Measurements from ENCODE around the gene CCDC142.
"Not testable (repeated sequence)": the region's sequence is repeated elsewhere in the genome, so short reads cannot be mapped to it uniquely, and the experiment has no call there.

The CCDC142 gene

DNA sequence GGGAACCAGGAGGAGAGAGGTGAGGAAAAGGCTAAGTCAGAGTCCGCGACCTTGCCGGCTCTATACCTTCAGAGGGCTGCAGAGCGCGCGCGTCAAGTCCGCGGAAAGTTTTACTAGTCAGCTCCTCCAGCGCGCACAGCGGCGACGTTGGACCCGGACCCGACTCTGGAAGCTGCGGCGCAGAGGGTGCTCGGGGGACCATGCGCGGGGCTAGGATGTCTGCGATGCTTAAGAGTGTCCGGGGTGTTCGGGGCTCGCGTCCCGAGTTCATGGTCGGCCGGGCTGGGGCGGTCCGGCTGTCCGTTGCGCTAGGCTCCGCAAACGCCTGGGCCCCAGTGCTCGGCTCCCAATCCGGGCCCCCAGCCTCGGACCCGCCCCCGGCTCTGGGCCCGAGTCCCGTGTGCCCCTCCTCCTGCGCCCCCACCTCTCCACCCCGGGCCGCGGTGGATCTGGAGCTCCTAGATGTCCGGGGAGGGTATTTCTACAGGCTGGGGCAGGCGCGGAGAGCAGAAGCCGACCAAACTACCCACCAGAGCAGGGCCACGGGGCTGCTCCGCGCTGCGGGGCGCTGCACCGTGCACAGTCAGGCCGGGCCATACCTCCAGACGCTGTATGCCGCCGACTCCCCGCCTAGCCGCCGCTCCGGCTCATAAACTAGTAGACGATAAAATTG lies 16.6 kb upstream of the CCDC142 start, which contains the start of gene LBX2:
Gene LBX2, minus strand, starts transcription at position 337 of the 673 bp plus-strand sequence. Its CDS starts 66 bp downstream, at position 271.
- no peak for FAIRE-seq

DNA sequence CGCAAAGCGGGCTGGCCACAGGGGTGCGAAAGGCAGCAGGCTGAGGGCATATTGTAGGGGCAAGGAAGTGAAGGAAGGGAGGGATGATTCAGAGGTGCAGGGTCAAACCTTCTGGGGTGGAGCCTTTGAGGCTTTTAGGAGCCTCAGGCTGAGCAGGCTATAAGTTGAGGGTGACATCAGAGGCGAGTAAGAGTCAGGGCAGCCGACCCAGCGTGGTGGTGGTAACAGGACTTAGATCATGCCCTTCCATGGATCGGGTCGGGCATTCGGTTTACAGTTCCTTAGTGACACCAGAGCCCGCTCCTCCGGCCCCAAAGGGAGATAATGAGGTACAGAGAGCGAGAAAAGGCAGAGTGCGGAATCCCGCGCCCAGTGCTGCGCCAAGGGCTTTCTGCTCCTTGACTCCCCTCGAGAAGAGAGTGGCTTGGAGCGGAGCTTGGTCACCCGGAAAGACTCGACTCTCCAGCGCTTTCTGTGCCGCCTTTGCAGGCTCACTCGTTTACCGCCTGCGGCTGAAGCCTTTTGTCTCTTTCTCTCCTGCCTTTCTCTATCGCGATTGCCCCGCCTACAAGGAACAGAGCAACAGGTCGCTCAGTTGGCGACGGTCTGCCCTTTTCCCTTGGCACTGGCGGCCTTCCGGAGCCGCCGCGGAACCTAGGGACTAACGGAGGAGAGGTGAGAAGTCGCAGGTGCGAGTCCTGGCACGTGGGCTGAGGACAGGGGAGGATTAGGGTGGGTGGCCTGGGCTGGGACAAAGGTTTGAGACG lies 15.9 kb upstream of the CCDC142 start:
- FAIRE-seq = no peak

DNA sequence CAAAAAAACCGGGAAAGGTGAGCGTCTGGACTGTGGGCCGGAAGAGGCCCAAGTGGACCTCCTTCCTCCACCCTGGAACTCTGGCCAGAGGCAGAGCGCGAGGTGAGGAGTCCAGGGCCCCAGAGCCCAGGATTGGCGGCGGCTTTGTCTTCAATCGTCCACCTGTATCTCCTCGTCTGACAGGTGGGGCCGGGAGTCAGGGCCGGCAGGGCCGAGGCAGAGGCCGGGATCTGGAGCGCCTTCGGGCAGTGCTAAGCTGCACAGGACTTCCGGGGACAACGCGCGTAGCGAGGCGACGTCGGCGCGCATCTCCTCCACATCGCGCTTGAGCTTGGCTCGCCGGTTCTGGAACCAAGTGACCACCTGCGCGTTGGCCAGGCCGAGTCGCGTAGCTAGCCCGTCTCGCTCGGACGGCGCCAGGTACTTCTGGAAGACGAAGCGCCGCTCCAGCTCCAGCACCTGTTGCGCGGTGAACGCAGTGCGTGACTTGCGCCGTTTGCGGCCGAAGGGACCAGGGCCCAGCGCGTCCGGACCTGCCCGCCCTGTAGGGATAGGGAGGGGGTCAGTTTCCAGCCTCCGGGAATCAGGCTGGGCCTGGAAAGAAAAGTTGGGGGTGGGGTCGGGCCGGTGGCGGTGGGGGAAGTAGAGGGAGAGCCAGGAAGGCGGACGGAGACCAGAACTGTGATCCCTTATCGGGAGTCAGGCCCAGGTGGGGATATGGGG lies 15.1 kb upstream of the CCDC142 start:
- FAIRE-seq = no peak

DNA sequence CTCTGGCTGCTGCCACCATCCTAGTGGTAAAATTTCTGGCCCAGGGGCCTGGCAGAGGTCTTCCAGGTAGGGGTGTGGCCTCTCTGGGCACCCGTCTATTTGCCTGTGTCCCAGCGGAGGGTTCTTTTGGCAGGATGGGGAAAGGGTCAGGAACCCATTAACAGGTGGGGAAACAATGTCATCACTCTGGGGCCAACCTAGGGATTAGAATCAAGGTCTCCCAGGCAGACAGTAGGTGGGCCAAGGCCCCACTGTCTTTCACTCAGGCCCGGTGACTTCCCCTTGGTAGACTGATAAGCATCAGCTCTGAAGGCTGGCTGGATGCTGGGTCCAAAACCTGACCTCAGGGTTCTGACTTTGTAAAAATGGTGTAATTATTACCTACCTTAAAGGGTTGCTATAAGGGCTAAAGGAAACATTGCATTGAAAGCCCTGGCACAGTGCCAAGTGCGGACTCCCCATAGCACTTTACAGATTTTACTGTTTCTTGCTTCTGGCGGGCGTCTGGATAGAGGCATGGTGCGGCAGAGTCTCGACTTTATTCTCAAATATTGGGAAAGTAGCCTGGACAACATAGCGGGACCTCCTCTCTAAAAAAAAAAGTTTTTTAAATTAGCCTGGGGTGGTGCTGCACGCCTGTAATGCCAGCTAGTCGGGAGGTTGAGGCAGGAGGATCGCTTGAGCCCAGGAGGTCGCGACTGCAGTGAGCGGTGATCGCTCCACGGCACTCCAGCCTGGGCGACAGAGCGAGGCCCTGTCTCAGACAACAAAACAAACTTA lies 14.4 kb upstream of the CCDC142 start:
- no peak for FAIRE-seq

DNA sequence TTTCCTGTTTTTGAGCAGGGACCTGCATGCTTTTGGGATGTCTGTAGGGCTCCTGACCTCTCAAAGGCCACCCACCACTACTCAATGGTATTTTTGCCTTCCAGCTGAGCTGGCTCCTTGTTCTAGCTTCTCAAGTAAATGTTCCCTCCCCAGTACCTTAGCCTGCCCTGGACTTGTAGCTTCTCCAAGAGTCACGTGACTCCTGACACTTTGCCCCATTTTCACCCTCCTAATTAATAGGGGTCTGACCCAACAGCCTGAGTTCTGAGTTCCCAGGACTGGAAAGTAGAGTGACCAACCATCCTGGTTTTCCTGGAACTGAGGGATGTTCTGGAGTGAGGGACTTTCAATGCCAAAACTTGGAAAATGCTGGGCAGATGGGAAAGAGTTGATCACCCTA lies 12.6 kb upstream of the CCDC142 start:
- no peak for FAIRE-seq

DNA sequence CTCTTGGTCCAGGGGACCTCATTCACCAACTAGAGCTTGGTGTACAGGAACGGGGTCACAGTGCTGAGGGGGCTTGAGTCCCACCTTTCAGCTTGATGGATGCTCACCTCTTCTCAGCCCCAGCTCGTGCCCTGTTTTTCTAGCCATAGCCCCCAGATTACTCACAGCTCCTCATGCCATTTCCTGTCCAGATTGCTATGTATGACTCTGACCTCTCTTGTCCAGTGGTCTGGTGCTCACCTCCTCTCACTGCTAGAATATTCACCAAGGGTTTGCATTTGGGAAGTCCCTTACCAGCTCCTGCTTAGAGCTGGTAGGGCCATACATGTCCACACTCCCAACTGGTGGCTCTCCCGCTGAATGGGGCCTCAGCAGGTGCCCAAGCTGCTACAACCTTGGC lies 10.7 kb upstream of the CCDC142 start:
- FAIRE-seq = no peak

DNA sequence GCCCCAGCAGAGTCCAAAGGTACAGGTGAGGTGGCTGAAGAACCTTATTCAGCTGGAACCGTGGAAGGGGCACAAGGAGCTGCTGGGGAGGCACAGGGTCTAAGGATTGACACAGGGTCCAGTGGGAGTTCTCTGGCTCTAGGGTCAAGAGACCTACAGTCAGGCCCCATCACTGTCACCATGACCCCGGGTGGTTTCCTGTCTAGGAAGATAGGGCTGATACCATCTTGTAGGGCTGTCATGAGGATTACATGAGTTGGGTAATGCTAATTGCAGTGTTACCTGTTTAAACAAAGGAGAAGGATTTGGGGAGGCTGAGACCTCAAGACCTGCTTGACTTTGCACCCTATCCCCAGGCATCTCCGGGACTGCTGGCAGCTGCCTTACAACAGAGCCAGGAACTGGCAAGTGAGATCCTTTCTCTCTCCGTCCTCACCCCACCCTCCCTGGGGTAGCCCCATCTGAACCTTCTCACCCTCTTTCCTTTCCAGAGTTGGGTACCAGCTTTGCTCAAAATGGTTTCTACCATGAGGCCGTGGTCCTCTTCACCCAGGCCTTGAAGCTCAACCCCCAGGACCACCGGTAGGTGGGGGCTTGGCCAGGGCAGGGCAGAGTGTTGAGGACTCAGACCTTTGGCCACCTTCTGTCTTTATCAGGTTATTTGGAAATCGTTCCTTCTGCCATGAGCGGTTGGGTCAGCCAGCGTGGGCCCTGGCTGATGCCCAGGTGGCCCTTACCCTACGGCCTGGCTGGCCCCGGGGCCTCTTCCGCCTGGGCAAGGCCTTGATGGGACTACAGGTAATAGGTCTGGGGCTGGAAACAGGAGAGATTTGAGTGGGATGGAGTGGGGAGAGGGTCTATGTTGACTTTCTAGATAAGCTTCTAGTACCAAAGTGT lies 9.1 kb upstream of the CCDC142 start:
- FAIRE-seq = no peak

DNA sequence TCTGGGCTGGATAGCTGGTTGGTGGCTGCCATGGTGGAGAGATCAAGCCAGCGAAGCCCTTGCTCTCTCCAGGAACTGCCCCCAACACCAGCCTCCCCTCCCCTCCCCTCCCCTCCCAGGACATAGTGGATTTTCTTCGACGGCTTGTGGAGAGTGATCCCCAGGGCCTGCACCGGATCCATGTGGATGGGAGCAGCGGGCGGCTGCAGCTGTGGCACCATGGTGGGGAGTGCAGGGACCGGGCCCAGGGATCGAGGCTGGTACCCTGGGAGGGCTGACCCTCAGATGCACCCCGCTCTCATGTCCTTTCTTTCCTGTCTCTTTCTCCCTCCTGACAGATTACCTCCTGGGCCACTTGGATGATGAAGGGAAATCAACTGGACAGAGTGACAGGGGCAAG lies 7.1 kb upstream of the CCDC142 start:
- FAIRE-seq = no peak

DNA sequence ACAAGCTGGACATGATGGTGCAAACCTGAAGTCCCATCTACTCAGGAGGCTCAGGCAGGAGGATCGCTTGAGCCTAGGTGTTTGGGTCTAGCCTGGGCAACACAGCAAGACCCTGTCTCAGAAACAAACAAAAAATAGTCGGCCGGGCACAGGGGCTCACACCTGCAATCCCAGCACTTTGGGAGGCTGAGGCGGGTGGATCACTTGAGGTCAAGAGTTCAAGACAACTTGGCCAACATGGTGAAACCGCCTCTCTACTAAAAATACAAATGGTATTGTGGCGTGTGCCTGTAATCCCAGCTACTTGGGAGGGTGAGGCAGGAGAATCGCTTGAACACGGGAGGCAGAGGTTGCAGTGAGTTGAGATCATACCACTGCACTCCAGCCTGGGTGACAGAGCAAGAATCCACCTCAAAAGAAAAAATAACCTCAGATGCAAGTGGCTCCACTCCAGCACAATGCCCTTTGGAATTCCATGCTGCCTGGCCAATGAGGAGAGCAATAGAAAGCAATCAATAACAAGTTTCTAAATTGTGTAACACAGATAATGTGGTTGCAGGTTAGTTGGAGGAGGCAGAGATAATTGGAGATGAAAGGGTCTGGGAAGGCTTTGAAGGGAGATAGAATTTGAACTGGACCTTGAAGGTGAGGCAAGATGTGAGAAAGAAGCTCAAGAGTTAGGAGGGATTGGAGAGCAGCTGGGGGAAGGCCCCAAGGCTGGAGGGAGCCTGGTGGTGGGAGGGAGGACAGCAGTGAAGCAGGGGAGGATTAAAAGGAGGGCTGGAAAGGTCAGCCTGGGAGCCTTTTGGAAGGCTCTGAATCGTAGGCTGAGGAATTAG lies 6.1 kb upstream of the CCDC142 start:
- no peak for FAIRE-seq

DNA sequence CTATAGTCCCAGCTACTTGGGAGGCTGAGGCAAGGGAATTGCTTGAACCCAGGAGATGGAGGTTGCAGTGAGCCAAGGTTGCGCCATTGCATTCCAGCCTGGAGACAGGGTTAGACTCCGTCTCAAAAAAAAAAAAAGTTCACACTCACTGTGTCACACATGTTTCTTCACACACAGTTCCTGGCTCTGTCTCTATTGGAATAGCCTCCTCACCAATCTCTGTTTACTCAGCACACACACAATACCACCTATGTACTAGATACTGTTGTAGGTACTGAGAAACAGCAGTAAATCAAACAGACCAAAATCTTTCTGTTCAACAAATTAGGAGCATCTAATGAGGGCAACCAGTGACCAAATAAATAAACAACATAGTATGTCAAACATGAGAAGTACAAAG lies 3.3 kb upstream of the CCDC142 start:
- no peak for FAIRE-seq

DNA sequence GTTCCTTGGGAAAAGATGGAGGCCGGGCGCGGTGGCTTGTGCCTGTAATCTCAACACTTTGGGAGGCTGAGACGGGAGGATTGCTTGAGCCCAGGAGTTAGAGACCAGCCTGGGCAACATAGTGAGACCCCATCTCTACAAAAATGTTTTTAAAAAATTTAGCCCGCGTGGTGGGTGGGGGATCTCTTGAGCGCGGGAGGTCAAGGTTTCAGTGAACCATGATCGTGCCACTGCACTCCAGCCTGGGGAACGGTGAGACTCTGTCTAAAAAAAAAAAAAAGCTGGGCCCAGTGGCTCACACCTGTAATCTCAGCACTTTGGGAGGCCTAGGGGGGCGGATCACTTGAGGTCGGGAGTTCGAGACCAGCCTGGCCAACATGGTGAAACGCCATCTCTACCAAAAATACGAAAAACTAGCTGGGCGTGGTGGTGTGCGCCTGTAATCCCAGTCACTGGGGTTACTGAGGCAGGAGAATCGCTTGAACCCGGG lies 922 bp upstream of the CCDC142 start:
- not testable (repeated sequence) for FAIRE-seq

DNA sequence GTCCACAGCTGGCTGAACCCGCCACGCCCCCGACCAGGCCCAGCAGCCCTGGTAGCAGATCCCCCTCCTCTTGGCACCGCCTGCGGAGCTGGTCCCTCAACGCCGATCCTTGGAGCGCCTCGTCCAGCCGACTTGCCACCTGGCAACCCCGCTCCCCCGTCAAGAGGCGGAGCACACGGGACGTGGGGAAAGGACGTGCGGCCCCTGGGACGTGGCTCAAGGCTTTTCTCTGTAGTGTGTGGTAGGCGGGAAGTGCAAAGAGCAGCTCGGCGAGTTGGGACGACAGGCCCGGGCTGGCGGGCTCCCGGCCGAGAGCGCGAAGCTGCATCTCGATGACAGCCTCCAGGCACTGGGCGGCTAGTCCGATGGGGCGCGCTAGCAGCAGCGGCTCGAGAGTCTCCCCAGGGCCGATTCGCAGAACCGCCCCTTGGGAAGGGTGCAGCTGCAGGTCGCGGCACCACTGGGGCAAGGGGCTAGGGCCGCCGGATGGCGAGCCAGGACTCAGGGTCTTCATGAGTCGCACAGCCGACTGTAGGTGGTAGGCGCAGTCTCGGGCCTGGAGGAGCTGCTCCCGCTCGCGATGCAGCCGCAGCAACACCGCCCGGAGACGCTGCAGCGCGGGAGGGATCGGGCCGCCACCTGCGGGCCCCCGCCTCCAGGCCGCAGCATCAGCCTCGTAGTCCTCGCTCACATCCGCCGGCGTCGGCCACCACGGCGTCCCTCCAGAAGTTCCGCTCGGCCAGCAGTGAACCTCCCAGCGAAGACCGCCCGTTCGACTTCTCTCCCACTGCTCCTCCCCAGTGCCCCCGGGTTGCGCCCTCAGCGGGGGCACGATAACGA lies 617 bp downstream of the CCDC142 start:
- no peak for FAIRE-seq

DNA sequence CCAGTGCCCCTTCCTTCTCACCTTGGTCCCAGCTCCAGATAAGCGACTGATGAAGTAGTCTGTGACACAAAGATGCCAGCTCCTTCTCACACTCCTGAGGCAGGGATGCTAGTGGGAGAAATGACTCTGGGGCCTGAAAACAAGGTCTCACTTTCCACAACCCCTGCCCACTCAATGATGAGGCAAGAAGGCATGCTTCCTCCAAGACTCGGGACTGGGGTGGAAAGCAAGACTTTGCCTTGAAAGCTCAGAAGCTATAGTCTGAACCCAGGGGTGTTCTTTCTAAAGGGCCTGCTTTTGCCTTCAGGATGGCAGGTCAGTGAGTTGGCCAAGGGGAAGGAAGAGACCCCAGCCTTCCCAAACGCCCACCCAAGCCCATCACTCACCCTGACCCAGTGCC lies 1.4 kb downstream of the CCDC142 start:
- FAIRE-seq = no peak

DNA sequence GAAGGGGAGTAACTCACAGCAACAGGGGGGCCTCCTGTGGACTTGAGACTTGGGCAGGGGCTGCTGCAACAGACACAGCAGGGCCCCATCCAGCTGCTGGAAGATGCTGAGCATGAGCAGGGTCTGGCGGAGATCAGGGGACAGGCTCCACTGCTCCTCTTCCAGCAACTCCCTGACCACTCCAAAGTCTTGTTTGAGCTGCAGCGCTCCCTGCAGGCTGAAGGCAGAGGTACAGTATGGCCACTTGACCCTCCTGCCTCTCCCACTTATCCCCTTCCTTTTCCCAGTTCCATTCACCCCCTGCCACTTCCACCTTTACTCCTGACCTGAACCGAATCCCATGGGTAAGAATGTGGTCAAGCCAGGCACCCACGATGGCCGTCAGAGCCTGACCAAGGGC lies 7.9 kb downstream of the CCDC142 start:
- no peak for FAIRE-seq

DNA sequence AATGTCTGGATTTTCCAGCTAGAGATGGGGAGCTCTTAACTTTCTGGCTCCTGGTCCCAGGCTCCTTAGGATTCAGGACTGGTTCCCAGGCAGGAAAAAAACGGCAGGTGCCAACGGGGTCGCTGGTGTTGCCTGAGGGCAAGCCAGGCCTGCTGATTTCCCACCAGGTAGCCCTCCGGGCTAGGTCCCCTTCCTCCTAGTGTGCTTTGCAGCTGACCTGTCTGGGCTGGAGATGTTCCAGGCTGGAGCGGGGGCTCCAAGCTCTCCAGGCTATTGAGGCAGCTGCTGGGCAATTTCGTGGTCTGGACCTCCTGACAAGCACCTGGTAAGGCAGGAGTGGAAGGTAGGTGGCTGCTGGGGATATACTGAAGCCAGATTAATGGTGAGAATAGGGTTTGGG lies 8.3 kb downstream of the CCDC142 start:
- FAIRE-seq = no peak

DNA sequence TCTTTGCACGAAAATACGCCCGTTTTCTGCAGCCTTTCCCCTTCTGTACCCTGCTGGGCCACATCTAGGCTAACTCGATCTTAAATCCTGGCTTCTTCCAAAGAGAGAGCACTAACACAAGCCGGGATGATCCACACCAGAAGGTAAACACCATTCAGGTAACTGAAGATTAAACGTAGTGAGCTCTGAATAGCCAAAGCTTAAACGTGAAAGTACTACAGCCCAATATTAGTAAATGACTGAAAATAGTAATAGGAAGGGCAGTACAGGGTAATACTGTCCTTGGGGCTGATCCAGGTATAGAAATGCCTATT lies 9.9 kb downstream of the CCDC142 start:
- no peak for FAIRE-seq

DNA sequence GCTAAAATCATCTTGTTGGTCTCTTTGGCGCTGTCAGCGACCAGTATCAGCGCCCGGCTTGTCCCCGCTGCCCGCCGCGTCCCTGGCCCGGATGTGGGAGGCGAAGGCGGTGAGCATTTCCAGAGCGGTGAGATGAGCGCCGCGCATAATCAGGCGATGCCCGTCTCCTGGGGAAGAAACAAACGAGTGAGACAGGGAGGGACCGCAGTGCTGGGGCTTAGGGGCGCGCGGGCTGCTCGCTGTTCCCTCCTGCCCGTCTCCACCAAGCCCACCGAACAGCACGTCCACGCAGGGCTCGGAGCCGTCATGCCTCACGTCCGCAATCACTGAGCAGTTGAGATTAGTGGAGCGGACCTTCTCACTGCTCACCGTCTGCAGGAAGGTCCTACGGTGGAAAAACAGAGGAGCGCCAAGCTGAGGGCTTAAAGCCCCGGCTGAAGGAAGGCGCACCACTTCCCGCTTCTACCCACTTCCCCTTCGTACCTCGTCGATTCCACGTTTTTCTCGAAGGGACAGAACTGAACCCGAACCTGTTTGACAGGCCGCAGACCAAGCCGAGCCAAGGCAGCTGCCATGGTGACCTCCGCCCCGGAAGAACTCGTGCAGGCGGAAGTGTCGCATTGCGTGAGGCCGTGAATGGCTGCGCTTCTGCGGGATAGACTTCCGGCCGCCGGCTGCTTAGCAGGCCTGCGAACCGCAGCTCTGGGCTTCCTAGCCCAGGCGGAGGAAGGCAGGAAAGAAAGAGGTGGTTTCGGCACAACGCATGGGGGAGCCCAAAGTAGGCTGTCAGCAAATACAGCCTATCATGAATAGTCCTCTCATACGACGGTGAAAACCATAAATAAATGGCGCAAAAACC lies 10.5 kb downstream of the CCDC142 start, which contains the start of gene MRPL53:
Gene MRPL53, minus strand, starts transcription at position 595 of the 859 bp plus-strand sequence. Its CDS starts 20 bp downstream, at position 575.
- no peak for FAIRE-seq

DNA sequence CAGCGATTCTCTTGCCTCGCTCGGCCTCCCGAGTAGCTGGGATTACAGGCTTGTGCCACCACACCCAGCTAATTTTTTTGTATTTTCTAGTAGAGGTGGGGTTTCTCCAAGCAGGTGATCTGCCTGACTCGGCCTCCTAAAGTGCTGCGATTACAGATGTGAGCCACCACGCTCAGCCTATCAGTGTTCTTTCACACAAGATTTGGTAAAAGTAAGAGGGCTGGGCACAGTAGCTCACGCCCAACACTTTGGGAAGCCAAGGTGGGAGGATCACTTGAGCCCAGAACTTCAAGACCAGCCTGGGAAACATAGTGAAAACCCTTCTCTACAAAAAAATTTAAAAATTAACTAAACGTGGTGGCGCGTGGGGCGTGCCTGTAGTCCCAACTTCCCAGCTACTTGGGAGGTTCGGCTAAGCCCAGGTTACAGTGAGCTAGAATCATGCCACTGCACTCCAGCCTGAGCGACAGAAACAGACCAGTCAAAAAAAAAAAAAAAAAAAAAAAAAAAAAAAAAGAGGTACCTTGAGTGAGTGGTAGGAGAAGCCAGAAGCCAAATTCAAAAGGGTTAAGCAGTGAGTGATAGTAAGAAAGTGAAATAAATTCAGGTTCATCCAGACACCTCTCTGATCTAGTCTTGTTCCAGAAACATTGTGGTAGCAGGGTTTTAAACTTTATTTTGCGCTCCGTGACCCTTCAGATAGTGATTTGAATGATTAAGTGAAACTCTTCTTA lies 11.3 kb downstream of the CCDC142 start:
- no peak for FAIRE-seq

Measured in colon (tissue), 2 donors.